CD4-positive, alpha-beta T cell treated with Interleukin-1 beta for 1 hour (primary cell): ENCODE results near the gene NLRP6.

Source experiments
- DNase-seq, 2 donors: peaks; one replicate each; pipeline ENCODE4 v3.0.0-alpha.2; 2020 to 2022

The NLRP6 gene

DNA sequence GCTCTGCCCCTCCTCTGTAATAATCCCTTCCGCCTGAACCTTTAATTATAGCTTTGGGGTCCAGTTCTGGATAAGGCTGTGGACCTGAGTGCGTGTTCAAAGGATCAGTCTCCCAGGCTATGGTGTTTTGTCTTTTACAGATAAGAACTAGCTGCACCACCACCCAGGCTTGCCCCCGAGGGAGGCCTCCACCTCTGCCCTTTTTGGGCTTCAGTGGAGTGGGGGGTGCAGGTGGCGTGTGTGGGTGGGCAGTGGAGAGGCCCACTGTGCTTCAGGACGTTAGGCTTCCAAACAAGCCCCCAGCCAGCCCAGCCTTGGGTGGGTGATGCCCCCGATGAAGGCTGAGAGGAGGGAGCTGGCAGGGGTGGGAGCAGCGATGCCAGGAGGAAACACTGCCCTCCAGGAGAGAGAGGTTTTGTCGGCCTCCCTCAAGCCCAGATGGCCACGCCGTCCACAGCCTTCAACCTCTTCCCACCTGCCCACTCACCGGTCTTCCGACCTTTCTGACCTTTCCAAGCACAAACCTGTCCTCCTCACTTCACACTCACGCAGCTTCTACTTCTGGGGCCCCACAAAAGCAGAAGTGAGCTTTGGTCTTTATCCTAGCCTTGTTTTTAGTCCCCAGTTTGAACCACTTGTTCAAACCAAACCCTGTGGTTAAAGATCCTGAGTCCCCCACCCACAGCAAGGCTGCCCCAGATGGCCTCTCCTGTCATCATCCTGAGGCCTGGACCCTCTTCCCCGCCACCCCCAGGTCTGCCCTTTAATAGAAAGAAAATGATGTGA, 21.1 kb upstream of the NLRP6 start:
- DNase-seq: no peak

DNA sequence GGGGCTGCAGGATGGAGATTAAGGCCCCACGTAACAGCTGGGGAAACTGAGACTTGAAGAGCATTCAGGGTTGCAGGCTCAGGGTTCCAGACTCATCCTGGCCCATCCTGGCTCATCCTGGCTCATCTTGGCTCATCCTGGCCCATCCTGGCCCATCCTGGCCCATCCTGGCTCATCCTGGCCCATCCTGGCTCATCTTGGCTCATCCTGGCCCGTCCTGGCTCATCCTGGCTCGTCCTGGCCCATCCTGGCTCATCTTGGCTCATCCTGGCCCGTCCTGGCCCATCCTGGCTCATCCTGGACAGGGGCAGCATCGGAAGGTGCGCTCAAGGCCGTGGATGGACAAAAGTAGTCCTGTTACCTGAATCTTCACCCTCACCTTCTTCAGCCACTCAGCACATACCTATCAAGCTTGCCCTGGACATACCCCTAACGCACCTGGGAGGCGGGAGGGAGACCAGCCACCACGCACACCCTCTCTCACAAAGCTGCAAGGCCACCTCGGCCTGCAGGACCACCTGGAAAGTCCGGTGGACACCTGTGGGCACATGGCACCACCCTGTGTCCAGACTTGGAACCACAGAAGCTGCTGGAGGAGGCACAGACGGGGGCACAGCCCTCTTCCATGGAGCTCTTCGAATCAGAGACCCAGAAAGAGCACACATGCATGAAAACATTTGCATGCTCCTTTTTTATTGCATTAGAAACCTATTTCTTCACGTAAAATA, 20.3 kb upstream of the NLRP6 start:
- no peak for DNase-seq

DNA sequence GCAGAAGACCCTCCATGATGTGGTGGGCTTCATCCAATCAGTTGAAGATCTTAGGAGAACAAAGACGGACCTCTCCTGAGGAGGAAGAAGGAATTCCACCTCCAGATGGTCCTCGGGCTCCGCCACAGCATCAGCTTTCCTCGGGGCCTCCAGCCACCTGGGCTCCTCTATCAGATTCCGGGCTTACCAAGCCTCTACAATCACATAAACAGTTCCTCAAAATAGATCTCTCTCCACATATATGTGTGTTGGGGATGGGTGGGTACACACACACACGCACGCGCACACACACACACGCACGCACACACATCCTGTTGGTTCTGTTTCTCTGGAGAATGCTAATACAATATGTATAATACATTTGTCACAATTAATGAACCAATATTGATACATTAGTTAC, 18.8 kb upstream of the NLRP6 start:
- DNase-seq: no peak

DNA sequence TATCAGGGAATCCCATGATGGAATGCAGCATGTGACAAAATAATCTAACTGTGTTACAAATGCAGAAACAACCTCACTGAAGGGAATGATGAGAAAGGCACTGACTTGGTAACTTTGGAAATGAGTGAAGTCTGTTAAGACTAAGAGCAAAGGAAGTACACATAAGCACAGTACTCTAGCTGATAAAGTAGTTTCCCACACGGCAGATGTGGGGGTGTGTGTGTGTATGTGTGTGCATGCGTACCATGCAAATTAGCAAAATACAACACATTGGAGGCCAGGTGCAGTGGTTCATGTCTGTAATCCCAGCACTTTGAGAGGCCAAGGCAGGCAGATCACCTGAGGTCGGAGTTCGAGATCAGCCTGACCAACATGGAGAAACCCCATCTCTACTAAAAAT, 16.6 kb upstream of the NLRP6 start:
- DNase-seq: no peak

DNA sequence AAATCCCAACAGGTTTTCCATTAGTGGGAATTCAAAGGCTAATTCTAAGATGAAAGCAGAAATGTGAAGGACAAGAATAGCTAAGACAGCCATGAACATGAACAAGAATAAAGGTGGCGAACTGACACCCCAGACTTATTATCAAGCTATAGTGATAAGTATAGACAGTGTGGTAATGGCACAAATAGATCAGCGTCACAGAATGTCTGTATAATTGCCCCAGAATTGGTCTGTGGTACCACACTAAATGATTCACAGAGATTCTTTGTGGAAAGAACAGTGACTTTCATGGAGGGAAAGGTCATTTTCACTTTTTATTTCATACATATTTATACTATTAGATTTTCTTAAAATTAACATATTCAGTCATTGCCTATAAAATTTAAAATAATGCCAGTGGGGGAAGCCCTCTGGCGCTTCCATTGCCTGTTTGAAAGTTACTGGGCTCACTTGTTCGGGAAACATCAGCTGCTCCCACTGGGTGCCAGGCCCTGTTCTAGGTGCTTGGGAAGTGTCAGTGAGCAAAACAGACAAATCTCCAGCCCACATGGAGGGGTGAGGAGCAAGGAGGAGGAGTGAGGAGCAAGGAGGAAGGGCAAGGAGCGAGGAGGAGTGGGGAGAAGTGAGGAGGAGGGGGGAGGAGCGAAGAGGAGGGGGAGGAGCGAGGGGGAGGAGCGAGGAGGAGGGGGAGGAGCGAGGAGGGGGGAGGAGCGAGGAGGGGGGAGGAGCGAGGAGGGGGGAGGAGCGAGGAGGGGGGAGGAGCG, 11.3 kb upstream of the NLRP6 start:
- peak in 1 of 2 donors; percentile 37 for DNase-seq

DNA sequence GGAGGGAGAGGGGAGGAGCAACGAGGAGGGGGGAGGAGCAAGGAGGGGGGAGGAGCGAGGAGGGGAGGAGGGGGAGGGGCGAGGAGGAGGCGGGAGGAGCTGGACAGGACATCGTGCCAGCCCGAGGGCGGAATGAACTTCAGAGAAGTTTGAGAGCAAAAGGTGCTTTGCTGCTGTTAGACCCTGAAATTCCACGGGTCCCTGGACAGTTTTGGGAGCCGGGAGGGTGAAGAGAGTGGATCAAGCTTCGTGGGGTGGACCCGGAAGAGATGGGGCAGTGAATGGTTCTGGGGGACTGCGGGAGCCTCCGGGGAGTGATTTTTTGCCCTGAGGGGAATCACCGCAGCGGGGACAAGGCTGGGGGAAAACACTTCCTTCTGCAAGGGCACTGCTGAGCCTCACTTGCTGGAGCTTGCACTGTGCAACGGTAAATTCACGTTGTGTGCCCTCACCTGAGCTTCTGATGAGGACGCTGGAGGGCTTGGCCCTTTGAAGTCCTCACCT, 10.7 kb upstream of the NLRP6 start:
- peak; percentile 57 to 75 for DNase-seq

DNA sequence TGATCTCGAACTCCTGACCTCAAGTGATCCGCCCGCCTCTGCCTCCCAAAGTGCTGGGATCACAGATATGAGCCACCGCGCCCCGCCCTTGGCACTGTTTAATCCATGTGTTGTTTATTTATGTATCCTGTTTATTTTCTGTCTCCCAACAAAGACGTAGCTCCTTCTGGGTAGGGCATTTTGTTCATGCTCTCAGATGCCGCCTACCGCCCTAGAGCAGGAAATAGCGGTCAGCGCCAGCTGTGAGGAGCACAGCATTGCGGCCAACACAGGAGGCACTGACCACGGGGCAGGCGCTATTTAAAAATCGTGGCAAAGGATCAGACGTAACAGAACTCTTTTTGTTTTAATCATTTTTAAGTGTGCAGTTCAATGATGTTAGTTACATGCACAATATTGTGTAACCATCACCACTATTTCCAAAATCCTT, 9.5 kb upstream of the NLRP6 start:
- peak; percentile 66 to 76 for DNase-seq

DNA sequence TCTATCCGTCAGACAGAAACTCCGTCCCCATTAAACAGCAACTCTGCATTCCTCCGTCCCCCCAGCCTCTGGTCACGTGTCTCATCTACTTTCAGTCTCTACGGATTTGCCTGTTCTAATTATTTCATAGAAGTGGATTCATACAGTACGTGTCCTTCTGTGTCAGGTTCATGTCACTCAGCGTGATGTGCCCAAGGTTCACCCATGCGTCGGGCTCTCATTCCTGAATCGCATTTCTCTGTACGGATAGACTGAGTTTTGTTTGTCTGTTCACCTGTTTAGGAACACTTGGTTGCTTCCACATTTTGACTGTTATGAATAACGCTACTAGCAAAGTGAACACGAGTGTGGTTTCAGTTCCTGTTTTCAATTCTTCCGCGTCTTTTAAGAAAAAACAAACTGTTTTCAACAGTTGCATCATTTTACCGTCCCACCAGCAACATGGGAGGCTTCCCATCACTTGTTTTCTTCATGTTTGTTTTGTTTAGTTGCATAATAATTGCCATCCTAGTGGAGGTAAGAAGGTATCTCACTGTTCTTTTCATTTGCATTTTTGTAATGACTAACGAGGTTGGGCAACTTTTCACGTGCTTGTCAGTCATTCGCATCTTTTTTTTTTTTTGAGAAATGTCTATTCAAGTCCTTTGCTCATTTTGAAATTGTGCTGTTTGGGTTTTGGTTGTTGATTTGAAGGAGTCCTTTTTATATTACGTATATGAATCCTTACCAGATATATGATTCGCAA, 8.9 kb upstream of the NLRP6 start:
- DNase-seq: peak; percentile 73 to 74

DNA sequence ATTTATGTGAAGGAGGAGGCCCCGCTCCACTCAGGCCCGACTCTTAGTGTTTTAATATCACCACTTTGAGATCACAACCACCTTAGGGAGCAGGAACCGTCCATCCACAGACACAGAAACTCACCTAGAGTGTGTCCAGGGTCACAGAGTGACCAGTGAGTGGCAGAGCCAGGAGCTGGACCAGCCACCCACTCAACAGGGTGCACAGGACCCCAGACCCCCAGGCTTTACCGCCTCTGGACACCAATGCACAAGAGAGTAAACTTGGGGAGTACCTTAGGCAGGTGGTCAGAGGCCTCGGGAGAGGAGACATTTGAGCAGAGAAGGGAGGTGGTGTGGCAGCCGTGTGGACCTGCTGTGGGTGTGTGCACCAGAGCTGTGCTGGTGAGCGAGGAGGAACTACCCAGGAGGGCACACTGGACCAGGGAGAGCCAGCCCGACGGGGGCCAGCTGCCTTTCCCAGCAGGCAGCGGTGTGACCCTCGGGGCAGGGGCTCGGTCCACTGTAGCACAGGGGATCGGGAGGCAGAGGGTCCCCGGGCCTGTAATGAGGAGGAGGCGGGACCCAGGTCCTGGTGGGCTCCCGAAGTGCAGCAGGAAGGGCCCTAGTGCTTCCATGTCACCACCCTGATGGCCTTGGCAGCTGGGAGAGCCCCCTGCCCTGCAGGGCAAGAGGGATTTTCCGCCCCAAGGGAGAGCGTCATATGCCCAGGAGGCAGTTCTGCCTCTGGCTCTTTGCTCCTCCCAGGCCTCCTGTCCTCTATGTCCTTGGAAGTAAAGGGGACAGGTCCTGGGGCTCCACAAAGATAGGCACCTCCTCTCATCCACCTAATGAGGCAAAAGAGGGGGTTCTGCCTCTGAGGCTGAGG, 7.5 kb upstream of the NLRP6 start:
- no peak for DNase-seq

DNA sequence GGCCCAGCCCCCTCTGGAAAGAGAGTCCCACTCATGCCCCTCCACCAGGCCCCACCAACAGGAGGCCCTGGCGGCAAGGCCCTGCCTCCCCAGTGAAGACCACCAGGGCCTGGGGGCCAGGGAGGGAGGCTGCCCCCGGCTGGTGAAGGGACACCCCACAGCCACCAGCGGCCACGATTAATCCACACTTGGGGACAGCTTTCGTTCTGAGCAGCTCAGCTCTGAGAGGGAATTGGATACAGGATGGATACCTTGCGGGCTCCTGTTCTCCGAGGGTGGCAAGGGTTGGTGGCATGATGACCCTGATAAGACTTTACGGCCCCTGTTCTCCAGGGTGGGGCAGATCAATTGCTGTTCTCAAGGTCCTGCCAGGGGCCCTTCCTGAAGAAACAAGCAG, 6.9 kb upstream of the NLRP6 start:
- no peak for DNase-seq

DNA sequence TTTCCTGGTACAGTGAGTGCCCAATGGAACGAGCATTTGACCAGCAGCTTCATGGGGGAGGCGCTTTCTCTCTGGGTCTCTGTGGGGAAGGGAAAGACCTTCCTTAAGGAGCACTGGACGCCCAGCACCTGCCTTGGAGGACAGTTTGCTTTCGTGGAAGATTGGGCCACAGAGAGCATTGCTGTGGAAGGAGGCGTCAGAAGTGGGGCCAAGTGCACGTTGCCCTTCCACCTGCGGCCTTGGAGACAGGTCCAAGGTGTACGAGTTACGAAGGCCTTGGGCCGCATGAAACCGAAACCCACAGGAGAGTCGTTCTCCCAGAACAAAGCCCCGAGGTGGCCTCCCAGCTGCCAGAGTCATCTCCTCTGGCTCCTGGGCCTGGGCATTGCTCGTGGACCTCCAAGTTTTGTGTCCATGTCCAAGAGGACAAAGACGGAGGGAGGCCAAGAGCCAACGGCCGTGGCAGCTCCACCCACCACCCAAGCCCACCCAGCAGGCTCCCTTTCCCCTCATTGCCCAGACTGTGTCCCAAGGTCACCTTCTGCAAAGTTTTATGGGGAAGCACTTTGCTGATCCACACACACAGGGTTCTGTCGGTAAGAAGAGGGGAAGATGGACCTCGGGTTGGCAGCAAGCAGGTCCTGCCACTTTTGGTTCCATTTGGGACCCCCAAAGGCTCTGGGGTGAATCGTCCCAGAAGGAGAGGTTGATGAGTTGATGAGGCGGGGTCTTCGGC, 5.8 kb upstream of the NLRP6 start:
- no peak for DNase-seq

DNA sequence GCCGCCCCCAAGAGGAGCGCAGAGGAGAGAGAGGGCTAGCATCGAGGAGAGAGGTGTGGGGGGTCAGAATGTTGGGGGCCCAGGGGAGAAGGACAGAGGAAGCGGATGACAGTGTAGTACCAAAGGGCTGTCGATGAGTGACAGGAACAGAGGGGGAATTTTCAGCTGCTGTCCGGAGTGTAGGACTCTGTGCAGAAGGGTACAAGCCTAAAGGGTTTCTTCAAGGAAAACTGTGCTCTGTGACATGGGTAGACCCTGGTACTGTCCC, 5.3 kb upstream of the NLRP6 start:
- no peak for DNase-seq

DNA sequence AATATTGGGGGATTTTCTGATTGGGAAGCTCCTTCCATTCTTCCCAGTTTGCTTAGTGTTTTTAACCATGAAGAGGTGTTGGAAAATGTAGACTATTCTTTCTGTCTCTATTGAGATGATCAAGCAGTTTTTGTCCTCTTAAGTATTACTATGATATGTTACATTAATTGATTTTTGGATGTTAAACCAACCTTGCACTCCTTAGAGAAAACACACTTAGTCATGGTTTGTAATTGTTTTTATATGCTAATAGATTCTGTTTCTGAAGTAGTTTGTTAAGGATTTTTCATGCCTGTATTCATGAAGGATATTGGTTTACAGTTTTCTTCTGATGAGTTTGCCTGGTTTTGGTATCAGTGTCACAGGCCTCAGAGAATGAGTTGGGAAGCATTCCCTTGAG, 2.0 kb upstream of the NLRP6 start:
- no peak for DNase-seq

DNA sequence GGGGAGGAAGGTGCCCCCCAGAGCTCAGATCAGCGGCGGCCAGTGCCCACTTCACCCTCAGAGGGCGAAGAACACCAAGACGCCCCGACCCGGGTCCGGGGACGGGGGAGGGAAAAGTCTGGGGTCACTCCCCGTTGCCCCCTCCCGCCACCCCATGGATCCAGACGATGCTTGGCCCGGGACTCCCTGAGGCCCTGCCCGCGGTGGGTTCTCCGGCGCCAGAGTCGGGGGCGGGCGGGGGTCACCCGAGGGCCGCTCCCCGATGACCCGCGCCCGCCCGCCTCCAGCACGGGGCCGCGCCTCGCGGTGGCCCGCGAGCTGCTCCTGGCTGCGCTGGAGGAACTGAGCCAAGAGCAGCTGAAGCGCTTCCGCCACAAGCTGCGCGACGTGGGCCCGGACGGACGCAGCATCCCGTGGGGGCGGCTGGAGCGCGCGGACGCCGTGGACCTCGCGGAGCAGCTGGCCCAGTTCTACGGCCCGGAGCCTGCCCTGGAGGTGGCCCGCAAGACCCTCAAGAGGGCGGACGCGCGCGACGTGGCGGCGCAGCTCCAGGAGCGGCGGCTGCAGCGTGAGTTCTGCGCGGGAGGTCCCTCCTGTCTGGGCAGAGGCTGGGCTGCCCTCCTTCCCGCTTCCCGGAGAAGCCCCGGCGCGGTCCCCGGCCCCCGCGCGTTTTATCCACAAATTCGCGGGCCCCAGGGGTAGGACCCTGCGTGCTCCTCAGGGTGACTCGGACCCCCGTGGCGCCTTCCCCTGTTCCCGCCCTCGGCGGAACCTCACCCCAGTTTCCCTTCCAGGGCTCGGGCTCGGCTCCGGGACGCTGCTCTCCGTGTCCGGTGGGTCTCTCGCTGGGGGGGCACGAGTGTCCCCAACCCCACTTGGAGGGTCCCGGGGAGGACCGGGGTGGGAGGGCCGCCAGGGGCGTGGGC, 1.1 kb downstream of the NLRP6 start:
- DNase-seq: no peak

DNA sequence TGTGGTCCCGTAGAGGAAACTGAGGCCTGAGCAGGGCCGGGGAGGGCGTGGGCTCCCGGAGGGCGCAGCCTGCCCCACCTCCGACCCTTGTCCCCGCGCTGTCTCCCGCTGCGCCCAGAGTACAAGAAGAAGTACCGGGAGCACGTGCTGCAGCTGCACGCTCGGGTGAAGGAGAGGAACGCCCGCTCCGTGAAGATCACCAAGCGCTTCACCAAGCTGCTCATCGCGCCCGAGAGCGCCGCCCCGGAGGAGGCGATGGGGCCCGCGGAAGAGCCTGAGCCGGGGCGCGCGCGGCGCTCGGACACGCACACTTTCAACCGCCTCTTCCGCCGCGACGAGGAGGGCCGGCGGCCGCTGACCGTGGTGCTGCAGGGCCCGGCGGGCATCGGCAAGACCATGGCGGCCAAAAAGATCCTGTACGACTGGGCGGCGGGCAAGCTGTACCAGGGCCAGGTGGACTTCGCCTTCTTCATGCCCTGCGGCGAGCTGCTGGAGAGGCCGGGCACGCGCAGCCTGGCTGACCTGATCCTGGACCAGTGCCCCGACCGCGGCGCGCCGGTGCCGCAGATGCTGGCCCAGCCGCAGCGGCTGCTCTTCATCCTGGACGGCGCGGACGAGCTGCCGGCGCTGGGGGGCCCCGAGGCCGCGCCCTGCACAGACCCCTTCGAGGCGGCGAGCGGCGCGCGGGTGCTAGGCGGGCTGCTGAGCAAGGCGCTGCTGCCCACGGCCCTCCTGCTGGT, 1.9 kb downstream of the NLRP6 start:
- peak; percentile 49 to 57 for DNase-seq

DNA sequence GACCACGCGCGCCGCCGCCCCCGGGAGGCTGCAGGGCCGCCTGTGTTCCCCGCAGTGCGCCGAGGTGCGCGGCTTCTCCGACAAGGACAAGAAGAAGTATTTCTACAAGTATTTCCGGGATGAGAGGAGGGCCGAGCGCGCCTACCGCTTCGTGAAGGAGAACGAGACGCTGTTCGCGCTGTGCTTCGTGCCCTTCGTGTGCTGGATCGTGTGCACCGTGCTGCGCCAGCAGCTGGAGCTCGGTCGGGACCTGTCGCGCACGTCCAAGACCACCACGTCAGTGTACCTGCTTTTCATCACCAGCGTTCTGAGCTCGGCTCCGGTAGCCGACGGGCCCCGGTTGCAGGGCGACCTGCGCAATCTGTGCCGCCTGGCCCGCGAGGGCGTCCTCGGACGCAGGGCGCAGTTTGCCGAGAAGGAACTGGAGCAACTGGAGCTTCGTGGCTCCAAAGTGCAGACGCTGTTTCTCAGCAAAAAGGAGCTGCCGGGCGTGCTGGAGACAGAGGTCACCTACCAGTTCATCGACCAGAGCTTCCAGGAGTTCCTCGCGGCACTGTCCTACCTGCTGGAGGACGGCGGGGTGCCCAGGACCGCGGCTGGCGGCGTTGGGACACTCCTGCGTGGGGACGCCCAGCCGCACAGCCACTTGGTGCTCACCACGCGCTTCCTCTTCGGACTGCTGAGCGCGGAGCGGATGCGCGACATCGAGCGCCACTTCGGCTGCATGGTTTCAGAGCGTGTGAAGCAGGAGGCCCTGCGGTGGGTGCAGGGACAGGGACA, 2.7 kb downstream of the NLRP6 start:
- DNase-seq: peak; percentile 37 to 50

DNA sequence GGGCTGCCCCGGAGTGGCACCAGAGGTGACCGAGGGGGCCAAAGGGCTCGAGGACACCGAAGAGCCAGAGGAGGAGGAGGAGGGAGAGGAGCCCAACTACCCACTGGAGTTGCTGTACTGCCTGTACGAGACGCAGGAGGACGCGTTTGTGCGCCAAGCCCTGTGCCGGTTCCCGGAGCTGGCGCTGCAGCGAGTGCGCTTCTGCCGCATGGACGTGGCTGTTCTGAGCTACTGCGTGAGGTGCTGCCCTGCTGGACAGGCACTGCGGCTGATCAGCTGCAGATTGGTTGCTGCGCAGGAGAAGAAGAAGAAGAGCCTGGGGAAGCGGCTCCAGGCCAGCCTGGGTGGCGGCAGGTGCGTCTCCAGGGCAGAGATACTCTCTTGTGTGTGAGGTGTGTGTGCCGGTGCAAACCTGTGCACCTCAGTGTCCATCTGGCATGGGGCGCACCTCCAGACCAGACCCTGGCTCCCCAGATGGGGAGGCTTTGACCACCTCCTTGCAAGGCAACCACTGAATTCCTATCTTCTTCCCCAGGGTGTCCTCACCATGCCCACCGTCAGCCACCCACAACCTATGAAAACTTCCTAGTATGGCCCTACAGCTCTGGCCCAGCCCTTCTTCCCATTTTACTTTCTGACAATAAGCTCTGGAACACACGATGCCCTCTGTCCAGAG, 3.4 kb downstream of the NLRP6 start:
- no peak for DNase-seq

DNA sequence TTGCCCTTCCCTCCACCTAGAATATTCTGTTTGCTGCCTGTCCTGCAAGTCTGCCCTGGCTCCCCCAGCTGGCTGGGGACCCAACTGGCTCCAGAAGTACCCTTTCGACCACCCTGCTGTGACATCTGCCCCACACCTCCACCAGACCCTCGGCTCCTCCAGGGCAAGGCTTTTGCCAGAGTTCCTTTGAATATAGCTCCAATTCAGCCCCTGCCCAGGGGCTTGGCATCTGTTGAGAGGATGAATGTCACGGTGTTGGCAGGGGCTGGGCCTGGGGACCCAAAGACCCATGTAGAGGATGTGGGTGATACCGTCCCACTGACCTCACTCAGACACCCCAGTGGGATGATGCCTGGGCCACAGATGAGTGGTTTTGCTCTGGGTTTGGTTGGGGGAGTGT, 4.0 kb downstream of the NLRP6 start:
- no peak for DNase-seq
